ENCODE results near the gene GABBR2.

Gene GABBR2

DNA sequence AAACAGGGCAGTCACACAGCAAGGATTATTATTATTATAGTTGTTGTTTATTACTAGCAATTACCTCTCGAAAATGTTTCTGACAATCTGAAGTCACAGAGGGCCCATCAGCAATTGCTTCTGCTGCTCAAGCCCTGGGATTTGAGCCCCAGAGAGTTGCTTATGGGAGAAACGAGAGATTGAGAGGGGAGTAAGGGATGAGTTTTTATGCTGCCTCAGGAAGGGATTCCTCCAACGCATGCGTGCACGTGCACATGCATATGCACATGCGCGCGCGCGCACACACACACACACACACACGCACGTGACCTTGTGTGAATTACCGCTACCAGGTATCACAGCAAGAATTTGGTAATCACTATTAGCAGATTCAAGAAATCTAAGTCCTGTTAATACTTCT, 264.1 kb downstream of the GABBR2 start:
- no peak overlapping the region for H2BK12ac ChIP-seq (ENCODE audit: low read length)
- H2BK5ac ChIP-seq (ENCODE audit: low read depth, low read length, poor library complexity), result no peak overlapping the region
- H3K9ac ChIP-seq (ENCODE audit: low read length), result no peak overlapping the region
- H3K4ac ChIP-seq (ENCODE audit: low read depth, low read length), result no peak overlapping the region
- H3K36me3 ChIP-seq (ENCODE audit: control insufficient read depth in 1 of 2, insufficient read depth in 2 of 2, low read length in 2 of 2), result no peaks in the 10 kb centered on the region
- H3K27ac ChIP-seq (ENCODE audit: low read depth, low read length), result no peak overlapping the region
- no peak overlapping the region for H4K12ac ChIP-seq (ENCODE audit: low read depth, low read length)
- H4K91ac ChIP-seq (ENCODE audit: low read depth, low read length), result no peak overlapping the region
- H3K18ac ChIP-seq (ENCODE audit: low read length), result no peak overlapping the region
- H3K79me1 ChIP-seq (ENCODE audit: low read length), result no peaks in the 10 kb centered on the region
- H3K4me3 ChIP-seq (ENCODE audit: low read depth, low read length), result no peak overlapping the region
- H3K14ac ChIP-seq (ENCODE audit: low read length), result no peak overlapping the region
- H3K4me1 ChIP-seq (ENCODE audit: control insufficient read depth in 1 of 2, insufficient read depth in 2 of 2, low read length in 2 of 2), result no peaks in the 10 kb centered on the region
- H2BK120ac ChIP-seq (ENCODE audit: insufficient read depth, low read length, poor library complexity), result no peak overlapping the region
- H3K9me3 ChIP-seq (ENCODE audit: insufficient read depth, low read depth, low read length), result no peaks in the 10 kb centered on the region
- DNase-seq, result peak in 1 of 2 donors; percentile 22
- no peak overlapping the region for H2AK5ac ChIP-seq (ENCODE audit: low read length)
- H3K23ac ChIP-seq (ENCODE audit: low read length), result no peak overlapping the region
- H3K79me2 ChIP-seq (ENCODE audit: control insufficient read depth, insufficient read depth, low read length, poor library complexity), result no peaks in the 10 kb centered on the region
- H3K27me3 ChIP-seq (ENCODE audit: insufficient read depth, low read length), result no peaks in the 10 kb centered on the region
- H4K8ac ChIP-seq (ENCODE audit: low read depth, low read length), result no peak overlapping the region
- H3K4me2 ChIP-seq (ENCODE audit: low read length), result no peak overlapping the region
- WGBS (ENCODE audit: extremely low coverage, insufficient coverage, insufficient read length), result no CpG with 5 or more reads among the region's 13 CpGs
- no peak overlapping the region for H2AFZ ChIP-seq (ENCODE audit: insufficient read depth, low read length, poor library complexity)

DNA sequence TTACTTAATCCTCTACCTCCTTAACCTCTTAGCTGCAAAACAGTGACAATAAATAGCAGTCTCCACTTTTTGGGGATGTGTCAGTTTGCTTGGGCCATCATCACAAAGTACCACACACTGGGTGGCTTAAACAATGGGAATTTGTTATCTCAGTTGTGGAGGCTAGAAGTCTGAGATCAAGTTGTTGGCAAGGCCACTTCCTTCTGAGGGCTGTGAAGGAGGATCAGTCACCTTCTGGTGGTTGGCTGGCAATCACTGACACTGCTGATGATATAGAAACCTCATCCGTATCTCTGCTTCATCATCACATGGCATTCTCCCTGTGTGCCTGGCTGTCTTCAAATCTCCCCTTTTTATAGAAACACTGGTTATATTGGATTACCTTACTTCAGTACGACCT, 266.2 kb downstream of the GABBR2 start:
- H3K18ac ChIP-seq (ENCODE audit: low read length), result no peak overlapping the region
- no peak overlapping the region for H2AK5ac ChIP-seq (ENCODE audit: low read length)
- no peak overlapping the region for H3K14ac ChIP-seq (ENCODE audit: low read length)
- H3K27me3 ChIP-seq (ENCODE audit: insufficient read depth, low read length), result no peaks in the 10 kb centered on the region
- no peak overlapping the region for H2BK12ac ChIP-seq (ENCODE audit: low read length)
- H3K9ac ChIP-seq (ENCODE audit: low read length), result no peak overlapping the region
- no peak overlapping the region for H3K4me2 ChIP-seq (ENCODE audit: low read length)
- H3K9me3 ChIP-seq (ENCODE audit: insufficient read depth, low read depth, low read length), result no peaks in the 10 kb centered on the region
- H3K4me1 ChIP-seq (ENCODE audit: control insufficient read depth in 1 of 2, insufficient read depth in 2 of 2, low read length in 2 of 2), result no peaks in the 10 kb centered on the region
- H2BK120ac ChIP-seq (ENCODE audit: insufficient read depth, low read length, poor library complexity), result no peak overlapping the region
- no peak for DNase-seq
- no peak overlapping the region for H4K91ac ChIP-seq (ENCODE audit: low read depth, low read length)
- H3K36me3 ChIP-seq (ENCODE audit: control insufficient read depth in 1 of 2, insufficient read depth in 2 of 2, low read length in 2 of 2), result no peaks in the 10 kb centered on the region
- H3K23ac ChIP-seq (ENCODE audit: low read length), result no peak overlapping the region
- no peak overlapping the region for H4K12ac ChIP-seq (ENCODE audit: low read depth, low read length)
- H4K8ac ChIP-seq (ENCODE audit: low read depth, low read length), result no peak overlapping the region
- no peak overlapping the region for H2AFZ ChIP-seq (ENCODE audit: insufficient read depth, low read length, poor library complexity)
- H3K4ac ChIP-seq (ENCODE audit: low read depth, low read length), result no peak overlapping the region
- H3K79me1 ChIP-seq (ENCODE audit: low read length), result no peaks in the 10 kb centered on the region
- no CpG with 5 or more reads among the region's 2 CpGs for WGBS (ENCODE audit: extremely low coverage, insufficient coverage, insufficient read length)
- H3K79me2 ChIP-seq (ENCODE audit: control insufficient read depth, insufficient read depth, low read length, poor library complexity), result no peaks in the 10 kb centered on the region
- no peak overlapping the region for H3K27ac ChIP-seq (ENCODE audit: low read depth, low read length)
- no peak overlapping the region for H3K4me3 ChIP-seq (ENCODE audit: low read depth, low read length)
- no peak overlapping the region for H2BK5ac ChIP-seq (ENCODE audit: low read depth, low read length, poor library complexity)

DNA sequence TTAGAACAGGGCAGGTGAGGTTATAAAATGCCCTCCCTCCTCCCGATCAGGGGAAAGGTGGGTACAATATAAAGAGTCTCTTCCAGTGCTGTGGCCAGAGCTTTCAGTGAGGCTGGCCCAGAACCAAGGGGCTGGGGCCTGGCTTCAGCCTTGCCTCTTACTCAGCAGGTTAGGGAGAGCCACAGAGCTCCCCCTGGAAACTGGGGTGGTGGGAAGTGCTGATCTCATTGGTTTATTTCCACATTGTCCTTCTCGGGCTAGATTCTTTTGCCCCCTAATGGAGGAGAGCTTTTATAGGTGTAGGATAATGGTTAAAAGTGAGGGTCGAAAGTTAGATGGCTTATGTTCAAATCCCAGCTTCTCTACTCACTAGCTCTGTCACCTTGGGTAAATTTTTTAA, 266.6 kb downstream of the GABBR2 start:
- Histone ChIP-seq H4K8ac (ENCODE audit: low read depth, low read length) (no peak overlapping the region), H3K9me3 (ENCODE audit: insufficient read depth, low read depth, low read length) (no peaks in the 10 kb centered on the region)
- WGBS (ENCODE audit: extremely low coverage, insufficient coverage, insufficient read length), result no CpG with 5 or more reads among the region's 3 CpGs

DNA sequence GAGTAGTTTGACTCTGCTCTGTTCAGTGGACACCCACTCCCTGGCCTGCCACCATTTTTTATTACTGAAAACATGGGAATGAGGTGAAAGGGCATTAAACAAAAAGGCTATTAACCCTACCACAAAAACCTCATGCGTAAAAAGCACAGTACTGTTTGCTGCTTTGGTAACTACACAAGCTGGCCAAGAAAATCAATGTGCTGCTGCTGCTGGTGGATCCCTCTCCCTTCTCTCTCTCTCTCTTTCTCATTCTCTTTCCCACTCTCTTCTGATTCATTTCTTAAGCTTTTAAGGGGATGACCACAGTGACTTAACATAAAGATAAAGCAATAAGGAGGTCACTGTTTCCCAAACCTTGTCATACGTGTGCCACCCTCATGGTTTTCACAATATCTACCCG, 270.1 kb downstream of the GABBR2 start:
- Histone ChIP-seq H3K9ac (ENCODE audit: low read length) (no peak overlapping the region), H3K27me3 (ENCODE audit: insufficient read depth, low read length) (no peaks in the 10 kb centered on the region), H3K79me2 (ENCODE audit: control insufficient read depth, insufficient read depth, low read length, poor library complexity) (no peaks in the 10 kb centered on the region), H3K4me2 (ENCODE audit: low read length) (no peak overlapping the region), H3K23ac (ENCODE audit: low read length) (no peak overlapping the region), H3K14ac (ENCODE audit: low read length) (no peak overlapping the region), H2BK5ac (ENCODE audit: low read depth, low read length, poor library complexity) (no peak overlapping the region), H3K79me1 (ENCODE audit: low read length) (no peaks in the 10 kb centered on the region), H2AFZ (ENCODE audit: insufficient read depth, low read length, poor library complexity) (no peak overlapping the region), H3K9me3 (ENCODE audit: insufficient read depth, low read depth, low read length) (no peaks in the 10 kb centered on the region), H3K4me3 (ENCODE audit: low read depth, low read length) (no peak overlapping the region), H2BK12ac (ENCODE audit: low read length) (no peak overlapping the region), H2BK120ac (ENCODE audit: insufficient read depth, low read length, poor library complexity) (no peak overlapping the region), H4K8ac (ENCODE audit: low read depth, low read length) (no peak overlapping the region), H2AK5ac (ENCODE audit: low read length) (no peak overlapping the region), H3K36me3 (ENCODE audit: control insufficient read depth in 1 of 2, insufficient read depth in 2 of 2, low read length in 2 of 2) (no peaks in the 10 kb centered on the region), H3K4ac (ENCODE audit: low read depth, low read length) (no peak overlapping the region), H4K12ac (ENCODE audit: low read depth, low read length) (no peak overlapping the region), H3K4me1 (ENCODE audit: control insufficient read depth in 1 of 2, insufficient read depth in 2 of 2, low read length in 2 of 2) (no peaks in the 10 kb centered on the region), H4K91ac (ENCODE audit: low read depth, low read length) (no peak overlapping the region), H3K27ac (ENCODE audit: low read depth, low read length) (no peak overlapping the region), H3K18ac (ENCODE audit: low read length) (no peak overlapping the region)
- WGBS (ENCODE audit: extremely low coverage, insufficient coverage, insufficient read length), result no CpG with 5 or more reads among the region's 3 CpGs
- DNase-seq, result no peak

More for the DNA sequence above, 266.6 kb downstream of the GABBR2 start:
- Histone ChIP-seq H3K4me3 (ENCODE audit: low read depth, low read length) (no peak overlapping the region), H3K4me1 (ENCODE audit: control insufficient read depth in 1 of 2, insufficient read depth in 2 of 2, low read length in 2 of 2) (no peaks in the 10 kb centered on the region), H3K36me3 (ENCODE audit: control insufficient read depth in 1 of 2, insufficient read depth in 2 of 2, low read length in 2 of 2) (no peaks in the 10 kb centered on the region), H2BK120ac (ENCODE audit: insufficient read depth, low read length, poor library complexity) (no peak overlapping the region), H2BK12ac (ENCODE audit: low read length) (no peak overlapping the region), H3K79me2 (ENCODE audit: control insufficient read depth, insufficient read depth, low read length, poor library complexity) (no peaks in the 10 kb centered on the region), H4K12ac (ENCODE audit: low read depth, low read length) (no peak overlapping the region), H3K27ac (ENCODE audit: low read depth, low read length) (no peak overlapping the region), H3K18ac (ENCODE audit: low read length) (no peak overlapping the region), H3K79me1 (ENCODE audit: low read length) (no peaks in the 10 kb centered on the region), H3K23ac (ENCODE audit: low read length) (no peak overlapping the region), H2AK5ac (ENCODE audit: low read length) (no peak overlapping the region), H3K14ac (ENCODE audit: low read length) (no peak overlapping the region), H3K4me2 (ENCODE audit: low read length) (no peak overlapping the region), H4K91ac (ENCODE audit: low read depth, low read length) (no peak overlapping the region), H3K4ac (ENCODE audit: low read depth, low read length) (no peak overlapping the region), H3K9ac (ENCODE audit: low read length) (no peak overlapping the region), H2AFZ (ENCODE audit: insufficient read depth, low read length, poor library complexity) (no peak overlapping the region), H3K27me3 (ENCODE audit: insufficient read depth, low read length) (no peaks in the 10 kb centered on the region), H2BK5ac (ENCODE audit: low read depth, low read length, poor library complexity) (no peak overlapping the region)
- no peak for DNase-seq

Measured in trophoblast cell (in vitro differentiated cells and primary cell).